ENCODE results near the gene TMEM198. TPM values are rescaled to one million over a fixed set of nuclear protein-coding genes. Genes with fewer than 3 reads are reported as not detected.

TMEM198 gene
- total RNA-seq, 1 donor from 2014 or later, result 1.5 TPM

GRCh38 chr2:219508971-219509779, 34.7 kb upstream of the TMEM198 start:
- DNase-seq (ENCODE audit: extremely low spot score in 2 of 2), result no peak
- Histone ChIP-seq H3K4me1 (peaks cover 23% of the 10 kb centered on the region), H3K27ac (peak overlapping the region; percentile 24), H3K9me3 (no peaks in the 10 kb centered on the region), H3K36me3 (peaks cover 0 to 27% of the 10 kb centered on the region in 2 donors), H3K27me3 (no peaks in the 10 kb centered on the region), H3K4me3 (peak overlapping the region in 1 of 2 donors; percentile 41)
- TF ChIP-seq POLR2AphosphoS5 (IDR thresholded peaks at IDR 0.05; ENCODE audit: insufficient read depth in 1 of 2, low read depth in 1 of 2), result no peak
- TF ChIP-seq CTCF (IDR thresholded peaks at IDR 0.05), result no peak
- no peak for TF ChIP-seq POLR2A (IDR thresholded peaks at IDR 0.05)
- intact Hi-C loops (cut with DNase I), result no loop called here

- H3K9me3 ChIP-seq, result no peaks in the 10 kb centered on the region
- peaks cover 27% of the 10 kb centered on the region for H3K4me1 ChIP-seq
- H3K4me3 ChIP-seq, result peak overlapping the region; percentile 28 to 41
- H3K27ac ChIP-seq, result peak overlapping the region; percentile 24
- intact Hi-C loops (cut with DNase I), result no loop called here
- no peaks in the 10 kb centered on the region for H3K27me3 ChIP-seq
- no peak for DNase-seq (ENCODE audit: extremely low spot score in 2 of 2)
- TF ChIP-seq CTCF (IDR thresholded peaks at IDR 0.05) (peak in 2 of 3 experiments; percentile 37 to 44), POLR2A (IDR thresholded peaks at IDR 0.05) (no peak)
- H3K36me3 ChIP-seq, result peaks cover 0 to 20% of the 10 kb centered on the region in 2 donors
These were observed 33.9 kb upstream of the TMEM198 start for GRCh38 chr2:219509780-219510511.

- Histone ChIP-seq H3K27ac (peak overlapping the region; percentile 24), H3K9me3 (no peaks in the 10 kb centered on the region), H3K36me3 (peaks cover 0 to 16% of the 10 kb centered on the region in 2 donors), H3K4me3 (no peak overlapping the region), H3K27me3 (no peaks in the 10 kb centered on the region), H3K4me1 (peaks cover 27% of the 10 kb centered on the region)
- intact Hi-C loops (cut with DNase I), result no loop called here
- TF ChIP-seq CTCF (IDR thresholded peaks at IDR 0.05), result no peak
- no peak for TF ChIP-seq POLR2AphosphoS5 (IDR thresholded peaks at IDR 0.05; ENCODE audit: insufficient read depth in 1 of 2, low read depth in 1 of 2)
- TF ChIP-seq POLR2A (IDR thresholded peaks at IDR 0.05), result no peak
- DNase-seq (ENCODE audit: extremely low spot score in 2 of 2), result no peak
These were observed 33.2 kb upstream of the TMEM198 start for GRCh38 chr2:219510512-219511135.

- TF ChIP-seq POLR2AphosphoS5 (IDR thresholded peaks at IDR 0.05; ENCODE audit: insufficient read depth in 1 of 2, low read depth in 1 of 2) (no peak), CTCF (IDR thresholded peaks at IDR 0.05) (no peak)
- Histone ChIP-seq H3K9me3 (no peaks in the 10 kb centered on the region), H3K27me3 (no peaks in the 10 kb centered on the region), H3K4me3 (no peak overlapping the region), H3K4me1 (peaks cover 27% of the 10 kb centered on the region), H3K27ac (no peak overlapping the region), H3K36me3 (peaks cover 0 to 5% of the 10 kb centered on the region in 2 donors)
- intact Hi-C loops (cut with DNase I), result no loop called here
- DNase-seq (ENCODE audit: extremely low spot score in 2 of 2), result no peak
These were observed 32.1 kb upstream of the TMEM198 start for GRCh38 chr2:219511547-219512325.

Data from vagina (tissue), 2 donors.